COLO829 (cell line): ENCODE results near the gene DCAF8.

Experiments
- DNase-seq: peaks from one replicate; pipeline ENCODE4 v3.0.0; 2012; ENCODE audit warnings: low spot score

The DCAF8 gene

DNA sequence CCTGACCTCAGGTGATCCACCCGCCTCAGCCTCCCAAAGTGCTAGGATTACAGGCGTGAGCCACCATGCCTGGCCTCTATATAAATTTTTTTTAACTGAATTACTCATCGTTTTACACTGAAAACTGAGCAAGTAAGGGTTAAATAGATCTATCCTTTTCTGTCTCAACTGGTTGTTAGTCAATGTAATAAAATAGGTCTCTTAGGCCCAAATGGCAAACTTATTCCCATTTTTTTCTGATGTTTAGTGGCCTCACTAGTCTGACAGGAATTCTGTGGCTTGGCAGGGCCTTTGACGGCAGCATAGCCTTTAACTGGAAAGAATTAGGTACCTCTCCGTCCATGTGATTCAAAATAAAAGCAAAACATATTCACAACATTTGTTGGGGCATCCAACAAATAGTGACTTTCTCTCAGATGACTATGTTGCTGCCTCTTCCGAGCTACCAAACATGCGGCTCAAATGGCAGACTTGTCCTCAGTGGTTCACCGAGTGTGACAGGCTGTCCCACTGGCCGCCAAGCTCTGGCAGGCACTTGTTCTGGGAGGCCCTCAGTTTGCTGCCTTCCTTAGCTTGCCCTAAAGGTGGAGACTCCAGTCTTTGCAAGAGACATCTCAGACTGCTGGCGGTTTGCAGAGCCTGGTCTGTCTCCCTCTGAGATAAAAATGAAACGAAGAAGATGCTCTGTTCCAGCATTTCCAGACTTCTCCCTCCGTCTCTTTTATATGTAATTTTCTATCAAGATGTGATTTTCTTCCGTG, 93.6 kb downstream of the DCAF8 start:
- no peak for DNase-seq

DNA sequence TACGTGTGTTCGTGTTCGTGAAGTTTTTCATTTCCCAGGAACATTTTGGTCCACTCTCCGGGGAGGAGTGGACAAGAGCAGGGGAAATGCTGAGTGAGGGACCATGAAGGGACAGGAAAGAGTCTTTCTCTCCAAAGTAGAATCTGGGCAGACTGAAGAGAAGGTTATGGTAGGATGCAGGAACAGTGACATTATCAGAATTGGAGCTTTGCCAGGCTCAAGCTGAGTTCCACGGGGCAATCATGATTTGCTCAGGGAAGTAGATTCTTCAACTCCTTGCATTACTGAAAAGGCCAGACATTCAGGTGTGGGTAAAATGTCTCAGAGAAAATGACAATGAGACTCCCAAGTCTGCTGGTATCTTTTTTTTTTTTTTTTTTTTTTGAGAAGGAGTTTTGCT, 94.3 kb downstream of the DCAF8 start:
- no peak for DNase-seq

DNA sequence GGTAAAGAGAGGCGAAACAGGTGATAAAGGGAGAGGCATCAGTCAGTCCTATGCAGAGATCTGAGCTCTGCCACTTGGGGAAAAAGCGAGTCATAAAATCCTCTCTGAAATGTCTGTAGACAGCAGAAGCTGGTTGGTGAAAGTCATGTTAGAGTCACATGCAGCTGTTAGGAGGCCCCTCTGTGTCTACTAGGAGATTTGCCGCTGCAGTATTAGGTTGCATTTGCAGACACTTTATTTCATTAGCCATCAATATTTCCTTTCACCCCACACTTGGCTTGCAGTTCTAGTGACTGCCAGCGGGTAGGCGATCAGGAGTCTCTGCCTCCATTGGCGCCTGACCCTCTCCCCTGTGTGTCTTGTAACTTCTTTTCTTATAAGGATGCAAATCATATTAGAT, 94.8 kb downstream of the DCAF8 start:
- DNase-seq = no peak

DNA sequence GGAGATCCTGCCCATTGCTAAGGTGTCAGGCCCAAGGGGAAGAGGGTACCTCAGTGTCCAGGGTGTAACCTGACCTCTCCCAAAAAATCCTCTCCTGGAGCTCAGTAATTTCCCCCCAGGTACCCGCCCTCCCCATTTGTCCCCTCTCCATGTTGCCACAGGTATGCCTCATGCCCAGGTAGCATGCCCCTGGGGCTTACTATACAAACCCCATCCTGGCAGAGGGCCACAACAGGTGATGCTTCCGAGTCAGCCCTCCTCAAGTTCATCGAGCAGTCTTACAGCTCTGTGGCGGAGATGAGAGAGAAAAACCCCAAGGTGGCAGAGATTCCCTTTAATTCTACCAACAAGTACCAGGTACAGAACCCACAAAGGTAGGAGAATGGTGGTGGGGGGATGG, 95.3 kb downstream of the DCAF8 start:
- no peak for DNase-seq

DNA sequence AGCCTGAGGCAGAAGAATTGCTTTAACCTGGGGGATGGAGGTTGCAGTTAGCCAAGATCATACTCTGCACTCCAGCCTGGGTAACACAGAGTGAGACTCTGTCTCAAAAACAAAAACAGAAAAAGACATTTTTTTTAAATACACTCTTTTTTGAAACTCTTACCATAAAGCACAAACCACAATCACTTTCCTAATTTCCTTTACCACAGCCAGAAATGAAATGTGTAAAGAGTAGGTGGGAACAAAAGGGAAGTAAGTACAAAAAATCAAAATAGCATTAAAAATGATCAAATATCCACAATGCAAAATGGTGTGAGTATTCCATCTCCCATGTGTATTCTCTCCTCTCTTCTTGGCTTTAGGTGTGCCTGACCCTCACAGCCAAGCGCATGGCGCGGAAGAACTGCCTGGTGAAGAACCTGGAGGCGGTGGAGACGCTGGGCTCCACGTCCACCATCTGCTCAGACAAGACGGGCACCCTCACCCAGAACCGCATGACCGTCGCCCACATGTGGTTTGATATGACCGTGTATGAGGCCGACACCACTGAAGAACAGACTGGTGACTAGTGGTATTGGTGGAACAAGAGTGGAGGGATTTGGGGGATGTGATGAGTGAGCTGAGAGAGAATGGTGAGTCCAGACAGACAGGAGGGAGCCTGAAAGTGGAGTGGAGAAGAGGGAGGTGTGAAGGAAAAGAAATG, 96.0 kb downstream of the DCAF8 start:
- DNase-seq = no peak
